ENCODE data around the gene FBXL20. TPM values are rescaled to one million over a fixed set of nuclear protein-coding genes. Genes with fewer than 3 reads are reported as not detected.

The FBXL20 gene
- total RNA-seq, 1 donor from 2014 or later: 16.3 TPM

DNA sequence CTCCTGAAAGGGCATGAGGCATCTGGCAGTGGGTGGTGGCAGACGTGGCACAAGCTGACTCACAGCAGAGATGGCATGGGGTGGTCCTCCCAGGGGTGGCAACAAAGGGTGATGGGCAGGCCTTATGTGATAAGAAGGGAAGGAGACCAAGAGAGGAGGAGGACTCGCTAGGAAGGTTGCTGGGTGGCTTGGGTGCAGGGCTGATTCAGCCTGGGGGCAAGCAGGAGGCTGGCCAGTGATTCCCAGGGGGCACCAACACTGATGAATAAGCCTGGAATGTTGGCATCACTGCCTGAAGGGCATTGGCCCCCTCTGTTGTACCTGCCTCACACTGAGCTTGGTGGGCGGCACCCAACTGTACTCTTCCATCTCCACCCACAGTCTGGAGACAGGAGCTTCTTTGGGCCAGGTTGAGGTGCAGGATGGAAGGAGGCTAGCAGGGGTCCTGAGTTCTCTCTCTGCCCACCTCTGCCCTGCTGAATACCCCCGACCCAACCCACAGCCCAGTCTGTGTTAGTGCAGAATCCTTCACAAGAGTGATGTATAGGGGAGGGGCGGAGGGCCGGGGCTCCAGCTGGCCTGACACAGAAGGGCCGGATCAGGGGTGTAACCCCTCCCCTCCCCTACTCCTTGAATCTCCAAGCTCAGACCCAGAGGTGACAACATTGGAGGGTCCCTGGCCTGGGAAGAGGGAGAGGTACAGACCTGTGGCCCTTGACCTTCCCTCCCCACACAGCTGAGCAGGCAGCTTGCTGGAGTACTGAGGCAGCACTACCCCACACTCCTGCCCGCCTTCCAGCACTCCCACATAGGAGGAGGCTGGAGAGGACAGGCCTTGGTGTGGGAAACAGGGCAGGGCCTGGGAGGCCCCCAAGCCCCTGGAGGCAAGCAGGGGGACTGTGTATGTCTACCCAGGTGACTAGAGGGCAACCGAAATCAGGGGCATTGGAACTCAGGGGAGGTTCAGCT is 178.3 kb downstream of the FBXL20 start:
- DNase-seq (ENCODE audit: low read depth): no peak
- Histone ChIP-seq H3K27me3 (ENCODE audit: control insufficient read depth, insufficient read depth, low read length) (peaks cover 68% of the 10 kb centered on the region), H3K36me3 (ENCODE audit: control insufficient read depth, insufficient read depth, low read length) (no peaks in the 10 kb centered on the region), H3K4me3 (ENCODE audit: low read depth, low read length) (no peak overlapping the region)
- TF ChIP-seq, protein P1, sequence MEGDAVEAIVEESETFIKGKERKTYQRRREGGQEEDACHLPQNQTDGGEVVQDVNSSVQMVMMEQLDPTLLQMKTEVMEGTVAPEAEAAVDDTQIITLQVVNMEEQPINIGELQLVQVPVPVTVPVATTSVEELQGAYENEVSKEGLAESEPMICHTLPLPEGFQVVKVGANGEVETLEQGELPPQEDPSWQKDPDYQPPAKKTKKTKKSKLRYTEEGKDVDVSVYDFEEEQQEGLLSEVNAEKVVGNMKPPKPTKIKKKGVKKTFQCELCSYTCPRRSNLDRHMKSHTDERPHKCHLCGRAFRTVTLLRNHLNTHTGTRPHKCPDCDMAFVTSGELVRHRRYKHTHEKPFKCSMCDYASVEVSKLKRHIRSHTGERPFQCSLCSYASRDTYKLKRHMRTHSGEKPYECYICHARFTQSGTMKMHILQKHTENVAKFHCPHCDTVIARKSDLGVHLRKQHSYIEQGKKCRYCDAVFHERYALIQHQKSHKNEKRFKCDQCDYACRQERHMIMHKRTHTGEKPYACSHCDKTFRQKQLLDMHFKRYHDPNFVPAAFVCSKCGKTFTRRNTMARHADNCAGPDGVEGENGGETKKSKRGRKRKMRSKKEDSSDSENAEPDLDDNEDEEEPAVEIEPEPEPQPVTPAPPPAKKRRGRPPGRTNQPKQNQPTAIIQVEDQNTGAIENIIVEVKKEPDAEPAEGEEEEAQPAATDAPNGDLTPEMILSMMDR (IDR thresholded peaks at IDR 0.05; ENCODE audit: insufficient read depth, low read length, poor library complexity, severe bottlenecking): no peak

DNA sequence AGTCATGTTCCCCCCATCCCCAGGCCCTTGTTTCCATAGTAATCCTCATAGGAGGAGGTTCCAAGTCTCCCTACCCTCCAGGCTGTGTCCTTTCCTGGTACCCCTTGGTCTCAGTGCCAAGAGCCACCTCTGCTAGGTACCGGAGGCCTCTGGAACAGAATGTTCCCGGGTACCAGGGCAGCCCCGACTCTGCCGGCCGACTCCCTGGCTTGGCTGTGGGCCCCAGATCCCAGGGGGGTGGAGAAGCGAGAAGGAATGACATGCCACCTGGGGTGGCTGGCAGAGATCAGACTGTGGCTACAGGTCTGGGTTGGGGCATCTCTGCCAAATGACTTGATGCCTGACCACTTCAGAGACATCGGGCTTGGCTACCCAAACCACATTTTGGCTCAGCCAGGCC is 179.3 kb downstream of the FBXL20 start:
- TF ChIP-seq, protein P1 (IDR thresholded peaks at IDR 0.05; ENCODE audit: insufficient read depth, low read length, poor library complexity, severe bottlenecking): no peak
- DNase-seq (ENCODE audit: low read depth): no peak
- H3K27me3 ChIP-seq (ENCODE audit: control insufficient read depth, insufficient read depth, low read length): peaks cover 66% of the 10 kb centered on the region
- no peak overlapping the region for H3K4me3 ChIP-seq (ENCODE audit: low read depth, low read length)
- H3K36me3 ChIP-seq (ENCODE audit: control insufficient read depth, insufficient read depth, low read length): no peaks in the 10 kb centered on the region

DNA sequence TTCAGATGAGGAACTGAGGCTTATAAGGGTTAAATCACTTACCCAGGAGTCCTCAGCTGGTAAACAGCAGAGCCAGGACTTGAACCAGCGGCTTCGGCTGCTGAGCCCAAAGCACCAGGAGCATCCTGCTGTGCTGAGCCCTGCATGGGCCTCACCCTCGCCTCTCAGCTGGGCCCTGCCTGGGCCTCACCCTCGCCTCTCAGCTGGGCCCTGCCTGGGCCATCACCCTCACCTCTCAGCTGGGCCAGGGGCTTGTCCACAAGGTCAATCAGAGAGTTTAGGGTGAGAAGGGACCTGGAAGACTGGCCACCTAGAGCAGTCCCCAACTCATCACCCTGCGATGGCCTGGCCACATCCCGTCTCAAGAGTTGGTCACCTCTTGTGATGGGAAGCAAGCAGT is 179.9 kb downstream of the FBXL20 start:
- H3K36me3 ChIP-seq (ENCODE audit: control insufficient read depth, insufficient read depth, low read length): no peaks in the 10 kb centered on the region
- no peak overlapping the region for H3K4me3 ChIP-seq (ENCODE audit: low read depth, low read length)
- DNase-seq (ENCODE audit: low read depth): no peak
- H3K27me3 ChIP-seq (ENCODE audit: control insufficient read depth, insufficient read depth, low read length): peaks cover 66% of the 10 kb centered on the region
- TF ChIP-seq, protein P1 (IDR thresholded peaks at IDR 0.05; ENCODE audit: insufficient read depth, low read length, poor library complexity, severe bottlenecking): no peak

DNA sequence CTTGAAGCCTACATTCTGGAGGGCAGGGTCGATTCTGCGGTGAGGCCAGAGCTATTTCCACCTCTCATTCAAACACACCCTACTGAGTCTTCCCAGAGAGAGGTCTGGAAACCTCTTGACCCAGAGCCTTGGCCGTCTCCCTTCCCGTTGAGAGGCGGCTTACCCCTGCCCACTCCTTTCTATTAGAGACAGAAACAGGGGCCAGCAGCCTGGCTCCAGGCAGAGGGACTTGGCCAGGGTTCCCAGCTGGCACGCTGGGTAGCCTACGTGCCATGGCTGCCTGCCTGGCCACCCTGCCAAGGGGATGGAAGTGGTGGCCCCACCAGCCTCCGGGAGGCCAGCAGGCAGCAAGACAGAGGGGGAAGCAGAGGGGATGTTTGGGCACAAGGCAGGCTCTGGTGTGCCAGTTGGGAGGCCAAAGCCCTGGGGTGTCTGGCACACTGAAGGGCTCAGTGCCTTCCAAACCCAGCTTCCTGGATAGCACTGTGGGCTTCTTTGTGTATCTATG is 181.7 kb downstream of the FBXL20 start:
- Histone ChIP-seq H3K36me3 (ENCODE audit: control insufficient read depth, insufficient read depth, low read length) (no peaks in the 10 kb centered on the region), H3K27me3 (ENCODE audit: control insufficient read depth, insufficient read depth, low read length) (peaks cover 52% of the 10 kb centered on the region), H3K4me3 (ENCODE audit: low read depth, low read length) (no peak overlapping the region)
- DNase-seq (ENCODE audit: low read depth): no peak
- TF ChIP-seq, protein P1 (IDR thresholded peaks at IDR 0.05; ENCODE audit: insufficient read depth, low read length, poor library complexity, severe bottlenecking): no peak

DNA sequence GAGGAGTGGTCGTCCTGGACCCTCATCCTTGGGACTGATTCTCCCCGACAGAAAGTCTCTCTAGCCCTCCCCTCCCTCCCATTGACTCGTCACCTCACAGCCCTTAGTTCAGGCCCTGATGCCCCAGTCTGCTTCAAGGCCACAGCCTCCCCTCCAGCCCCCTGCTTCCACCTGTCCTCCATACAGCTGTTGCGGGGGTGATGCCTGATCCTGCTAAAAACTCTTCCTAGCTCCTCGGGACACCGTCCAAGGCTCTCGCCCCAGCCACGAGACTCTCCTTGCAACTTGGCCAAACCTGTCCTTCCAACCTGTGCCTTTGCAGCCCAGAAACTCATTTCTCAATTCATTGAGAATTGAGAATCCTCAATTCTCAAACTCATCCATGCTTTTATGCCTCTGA is 182.5 kb downstream of the FBXL20 start:
- Histone ChIP-seq H3K36me3 (ENCODE audit: control insufficient read depth, insufficient read depth, low read length) (no peaks in the 10 kb centered on the region), H3K4me3 (ENCODE audit: low read depth, low read length) (no peak overlapping the region), H3K27me3 (ENCODE audit: control insufficient read depth, insufficient read depth, low read length) (peaks cover 50% of the 10 kb centered on the region)
- TF ChIP-seq, protein P1 (IDR thresholded peaks at IDR 0.05; ENCODE audit: insufficient read depth, low read length, poor library complexity, severe bottlenecking): no peak
- no peak for DNase-seq (ENCODE audit: low read depth)

All from kidney epithelial cell (primary cell).